ENCODE data around the gene SCN10A. TPM values are rescaled to one million over a fixed set of nuclear protein-coding genes. Genes with fewer than 3 reads are reported as not detected.

The SCN10A gene
- total RNA-seq, 4 donors from 2014 or later, result 0.15 TPM; not detected in 3

- Histone ChIP-seq H3K9me3 (no peaks in the 10 kb centered on the region), H3K27me3 (no peaks in the 10 kb centered on the region), H3K4me1 (no peaks in the 10 kb centered on the region), H3K4me3 (no peak overlapping the region), H3K27ac (no peak overlapping the region), H3K36me3 (no peaks in the 10 kb centered on the region)
- TF ChIP-seq EP300 (IDR thresholded peaks at IDR 0.05) (no peak), POLR2A (IDR thresholded peaks at IDR 0.05) (no peak), POLR2AphosphoS5 (IDR thresholded peaks at IDR 0.05) (no peak), CTCF (IDR thresholded peaks at IDR 0.05) (no peak)
- 83% methylated on average over 5 of the region's 8 CpGs; no CpG with 5 or more reads in 1 of the 2 donors for WGBS, 2 donors (ENCODE audit: low coverage in 1 of 2)
- ATAC-seq, result no peak
Observed at GRCh38 chr3:38823722-38824121, 7.7 kb upstream of the SCN10A start.

- Histone ChIP-seq H3K27me3 (no peaks in the 10 kb centered on the region), H3K27ac (no peak overlapping the region), H3K4me3 (no peak overlapping the region), H3K9me3 (no peaks in the 10 kb centered on the region), H3K4me1 (no peaks in the 10 kb centered on the region), H3K36me3 (no peaks in the 10 kb centered on the region)
- ATAC-seq, result no peak
- WGBS, 2 donors (ENCODE audit: low coverage in 1 of 2), result 73 to 78% methylated on average over 4 to 5 of the region's 5 CpGs
- TF ChIP-seq POLR2A (IDR thresholded peaks at IDR 0.05) (no peak), EP300 (IDR thresholded peaks at IDR 0.05) (no peak), CTCF (IDR thresholded peaks at IDR 0.05) (no peak), POLR2AphosphoS5 (IDR thresholded peaks at IDR 0.05) (no peak)
Observed at GRCh38 chr3:38823186-38823585, 7.2 kb upstream of the SCN10A start.

DNA sequence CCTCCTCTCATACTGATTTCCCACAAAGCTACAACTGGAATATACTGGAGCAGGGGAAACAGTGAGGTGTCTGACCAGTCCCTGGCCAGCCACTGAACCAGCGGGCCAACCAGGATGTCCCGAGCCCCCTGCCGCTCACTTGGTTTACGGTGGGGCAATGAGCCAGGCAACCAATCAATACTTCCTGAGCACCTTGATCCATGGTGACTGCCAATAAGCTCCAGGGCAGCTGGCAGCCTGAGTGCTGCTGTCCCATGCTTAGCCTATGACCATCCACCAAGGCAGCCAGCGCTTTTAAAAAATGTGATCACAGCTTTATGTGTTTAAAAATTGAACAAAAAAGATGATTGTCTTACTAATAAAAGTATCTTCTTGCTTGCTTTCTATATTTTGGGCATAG lies 4.2 kb downstream of the SCN10A start:
- no peaks in the 10 kb centered on the region for H3K4me1 ChIP-seq
- no peak overlapping the region for H3K4me3 ChIP-seq
- H3K27me3 ChIP-seq, result peaks cover 12% of the 10 kb centered on the region
- H3K9me3 ChIP-seq, result no peaks in the 10 kb centered on the region
- 48% methylated on average over 3 of the region's 5 CpGs; no CpG with 5 or more reads in 1 of the 2 donors for WGBS, 2 donors (ENCODE audit: low coverage in 1 of 2)
- no peaks in the 10 kb centered on the region for H3K36me3 ChIP-seq
- no peak overlapping the region for H3K27ac ChIP-seq
- TF ChIP-seq CTCF (IDR thresholded peaks at IDR 0.05), result no peak
- TF ChIP-seq EP300 (IDR thresholded peaks at IDR 0.05), result no peak
- TF ChIP-seq POLR2AphosphoS5 (IDR thresholded peaks at IDR 0.05), result no peak
- TF ChIP-seq POLR2A (IDR thresholded peaks at IDR 0.05), result no peak
- ATAC-seq, result no peak

DNA sequence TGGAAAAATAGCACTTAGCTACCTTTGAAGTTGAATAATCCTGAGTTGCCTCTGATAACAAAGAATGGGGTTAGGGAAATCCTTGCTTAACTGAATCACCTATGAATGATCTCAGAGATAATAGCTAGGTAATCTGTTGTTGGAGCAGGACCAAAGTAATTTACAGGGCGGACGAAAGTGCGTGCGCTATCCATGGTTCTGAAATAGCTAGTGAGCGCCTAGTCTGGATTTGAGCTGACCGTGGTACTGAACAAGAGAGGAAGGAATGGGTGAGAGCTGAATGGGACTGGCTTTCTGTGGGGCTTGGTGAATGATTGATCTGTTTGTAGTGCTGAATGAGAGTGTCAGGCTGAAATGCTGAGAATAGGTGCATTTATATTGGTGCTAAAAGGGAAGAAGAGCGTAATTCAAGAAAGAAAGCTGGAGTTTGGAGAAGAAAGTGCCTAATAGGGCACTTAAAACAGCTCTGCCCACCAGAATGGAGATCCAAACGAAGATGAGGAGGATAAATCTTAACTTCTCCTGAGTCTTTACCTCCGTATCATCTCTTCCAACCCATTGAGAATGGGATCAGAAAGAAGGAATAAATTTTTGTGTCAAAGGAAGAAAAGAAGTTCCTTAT lies 10.1 kb downstream of the SCN10A start:
- Histone ChIP-seq H3K4me1 (no peaks in the 10 kb centered on the region), H3K36me3 (no peaks in the 10 kb centered on the region), H3K9me3 (no peaks in the 10 kb centered on the region), H3K4me3 (no peak overlapping the region), H3K27me3 (no peaks in the 10 kb centered on the region), H3K27ac (no peak overlapping the region)
- no peak for ATAC-seq
- 13 to 14% methylated on average over 9 of the region's 9 CpGs for WGBS, 2 donors (ENCODE audit: low coverage in 1 of 2)
- TF ChIP-seq POLR2AphosphoS5 (IDR thresholded peaks at IDR 0.05), result no peak
- TF ChIP-seq EP300 (IDR thresholded peaks at IDR 0.05), result no peak
- no peak for TF ChIP-seq CTCF (IDR thresholded peaks at IDR 0.05)
- TF ChIP-seq POLR2A (IDR thresholded peaks at IDR 0.05), result no peak

DNA sequence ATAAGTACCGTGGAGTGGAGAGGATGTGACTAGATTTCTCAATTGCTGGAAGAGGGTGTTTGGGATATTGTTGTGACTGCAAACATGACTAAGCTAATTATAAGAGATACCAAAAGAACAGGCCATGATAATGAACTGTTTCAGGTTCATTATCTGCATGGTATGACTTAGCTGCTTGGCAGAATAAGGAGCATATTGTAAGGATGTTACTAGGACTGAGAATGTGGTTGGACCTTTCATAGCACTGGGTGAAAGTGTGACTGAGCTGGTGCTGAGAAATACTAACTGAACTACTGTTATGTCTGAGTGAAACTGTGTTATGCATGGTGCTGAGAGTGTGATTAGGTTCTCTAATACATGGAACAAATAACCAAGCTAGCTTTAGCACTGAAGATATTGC lies 11.0 kb downstream of the SCN10A start:
- WGBS, 2 donors (ENCODE audit: low coverage in 1 of 2), result 45 to 71% methylated on average over 1 of the region's 1 CpG
- TF ChIP-seq EP300 (IDR thresholded peaks at IDR 0.05) (no peak), POLR2AphosphoS5 (IDR thresholded peaks at IDR 0.05) (no peak), POLR2A (IDR thresholded peaks at IDR 0.05) (no peak), CTCF (IDR thresholded peaks at IDR 0.05) (no peak)
- no peaks in the 10 kb centered on the region for H3K36me3 ChIP-seq
- no peaks in the 10 kb centered on the region for H3K4me1 ChIP-seq
- H3K9me3 ChIP-seq, result no peaks in the 10 kb centered on the region
- H3K27me3 ChIP-seq, result peaks cover 5% of the 10 kb centered on the region
- no peak overlapping the region for H3K27ac ChIP-seq
- no peak overlapping the region for H3K4me3 ChIP-seq
- no peak for ATAC-seq

Data from gastroesophageal sphincter (tissue), 4 donors.